Neutrophil (primary cell): ENCODE measurements around the gene ERC2.

ENCODE experiments used
- H3K27ac ChIP-seq: fragments of 200-600 bp; sonication (generic); 2 replicates; pipeline ENCODE4 v1.5.1; 2016; ENCODE audit warnings: mild to moderate bottlenecking, moderate library complexity
- H3K27me3 ChIP-seq: fragments of 200-600 bp; sonication (generic); 2 replicates; pipeline ENCODE4 v1.6.0; 2016; ENCODE audit warnings: mild to moderate bottlenecking
- H3K36me3 ChIP-seq: fragments of 200-600 bp; sonication (generic); 2 replicates; pipeline ENCODE4 v1.5.1; 2017
- H3K4me1 ChIP-seq, 2 experiments: fragments of 200-600 bp in 1 of 2; sonication (generic) in 1 of 2; 1 replicate in 1 of 2; 2 replicates in 1 of 2; pipeline versions ENCODE4 v1.5.1 to v1.6.1; 2013 to 2016; ENCODE audit warnings: low read depth in 1 of 2, low read length in 1 of 2, mild to moderate bottlenecking in 1 of 2, moderate library complexity in 1 of 2; ENCODE audit not compliant: control insufficient read depth in 1 of 2, insufficient read depth in 1 of 2
- H3K4me3 ChIP-seq, 2 experiments: fragments of 200-600 bp in 1 of 2; sonication (generic) in 1 of 2; 1 replicate in 1 of 2; 2 replicates in 1 of 2; pipeline ENCODE4 v1.5.1; 2013 to 2016; ENCODE audit warnings: low read depth in 1 of 2, low read length in 1 of 2, mild to moderate bottlenecking in 1 of 2, moderate library complexity in 1 of 2
- H3K9me3 ChIP-seq: fragments of 200-600 bp; sonication (generic); 2 replicates; pipeline ENCODE4 v1.5.1; 2016
- TF ChIP-seq, protein P1 (sequence below): fragments of 200-600 bp; sonication (generic); IDR thresholded peaks from 2 replicates; pipeline ENCODE4 v1.5.1; 2016; ENCODE audit warnings: antibody characterized with exemption

Gene ERC2

DNA sequence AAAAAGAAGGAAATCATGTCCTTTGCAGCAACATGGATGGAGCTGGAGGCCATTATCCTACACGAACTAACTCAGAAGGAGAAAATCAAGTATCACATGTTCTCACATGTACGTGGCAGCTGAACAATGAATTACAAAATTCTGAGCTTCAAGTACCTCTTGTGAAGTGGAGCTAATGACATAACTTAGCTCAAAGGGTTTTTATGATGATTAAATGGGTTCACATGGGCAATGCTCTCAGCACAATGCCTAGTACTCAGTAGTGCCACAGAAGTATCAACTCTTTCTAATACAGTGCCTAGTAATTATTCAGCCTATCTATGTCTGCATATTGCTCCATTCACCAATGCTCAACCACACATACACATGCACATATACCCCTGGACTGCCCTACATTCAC, 573.7 kb downstream of the ERC2 start:
- H3K36me3 ChIP-seq, result no peaks in the 10 kb centered on the region
- no peaks in the 10 kb centered on the region for H3K4me1 ChIP-seq
- TF ChIP-seq, protein P1, sequence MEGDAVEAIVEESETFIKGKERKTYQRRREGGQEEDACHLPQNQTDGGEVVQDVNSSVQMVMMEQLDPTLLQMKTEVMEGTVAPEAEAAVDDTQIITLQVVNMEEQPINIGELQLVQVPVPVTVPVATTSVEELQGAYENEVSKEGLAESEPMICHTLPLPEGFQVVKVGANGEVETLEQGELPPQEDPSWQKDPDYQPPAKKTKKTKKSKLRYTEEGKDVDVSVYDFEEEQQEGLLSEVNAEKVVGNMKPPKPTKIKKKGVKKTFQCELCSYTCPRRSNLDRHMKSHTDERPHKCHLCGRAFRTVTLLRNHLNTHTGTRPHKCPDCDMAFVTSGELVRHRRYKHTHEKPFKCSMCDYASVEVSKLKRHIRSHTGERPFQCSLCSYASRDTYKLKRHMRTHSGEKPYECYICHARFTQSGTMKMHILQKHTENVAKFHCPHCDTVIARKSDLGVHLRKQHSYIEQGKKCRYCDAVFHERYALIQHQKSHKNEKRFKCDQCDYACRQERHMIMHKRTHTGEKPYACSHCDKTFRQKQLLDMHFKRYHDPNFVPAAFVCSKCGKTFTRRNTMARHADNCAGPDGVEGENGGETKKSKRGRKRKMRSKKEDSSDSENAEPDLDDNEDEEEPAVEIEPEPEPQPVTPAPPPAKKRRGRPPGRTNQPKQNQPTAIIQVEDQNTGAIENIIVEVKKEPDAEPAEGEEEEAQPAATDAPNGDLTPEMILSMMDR, result no peak

DNA sequence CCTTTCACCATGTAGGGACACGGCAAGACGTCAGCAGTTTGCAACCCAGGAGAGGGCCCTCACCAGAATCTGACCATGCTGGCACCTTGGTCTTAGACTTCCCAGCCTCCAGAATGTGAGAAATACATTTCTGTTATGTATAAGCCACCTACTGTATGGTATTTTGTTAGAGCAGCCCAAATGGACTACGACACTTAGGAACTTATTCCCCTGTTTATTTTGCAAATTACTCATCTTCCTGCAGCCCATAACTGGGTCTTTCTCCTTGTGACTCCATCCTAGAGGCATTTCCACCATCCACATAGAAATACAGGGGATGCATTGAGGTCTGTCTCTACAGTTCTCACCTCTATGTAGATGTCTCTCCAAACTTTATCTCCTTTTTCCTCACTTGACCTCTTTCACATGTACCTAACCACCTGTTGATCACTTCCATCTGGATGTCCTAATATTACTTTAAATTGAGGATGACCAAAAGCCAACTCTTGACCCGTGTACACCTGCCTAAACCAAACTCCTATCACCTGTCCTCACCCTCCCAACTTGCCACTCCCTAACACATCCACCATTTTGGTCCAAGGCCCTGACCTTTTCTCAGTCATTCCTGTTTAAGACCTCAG, 575.1 kb downstream of the ERC2 start:
- Histone ChIP-seq H3K27ac (no peak overlapping the region), H3K27me3 (peaks cover 9% of the 10 kb centered on the region), H3K4me3 (no peak overlapping the region), H3K9me3 (no peaks in the 10 kb centered on the region), H3K4me1 (no peaks in the 10 kb centered on the region), H3K36me3 (no peaks in the 10 kb centered on the region)
- TF ChIP-seq, protein P1, result no peak

More for the DNA sequence above, 573.7 kb downstream of the ERC2 start:
- peaks cover 9% of the 10 kb centered on the region for H3K27me3 ChIP-seq
- no peak overlapping the region for H3K27ac ChIP-seq
- no peaks in the 10 kb centered on the region for H3K9me3 ChIP-seq
- no peak overlapping the region for H3K4me3 ChIP-seq

DNA sequence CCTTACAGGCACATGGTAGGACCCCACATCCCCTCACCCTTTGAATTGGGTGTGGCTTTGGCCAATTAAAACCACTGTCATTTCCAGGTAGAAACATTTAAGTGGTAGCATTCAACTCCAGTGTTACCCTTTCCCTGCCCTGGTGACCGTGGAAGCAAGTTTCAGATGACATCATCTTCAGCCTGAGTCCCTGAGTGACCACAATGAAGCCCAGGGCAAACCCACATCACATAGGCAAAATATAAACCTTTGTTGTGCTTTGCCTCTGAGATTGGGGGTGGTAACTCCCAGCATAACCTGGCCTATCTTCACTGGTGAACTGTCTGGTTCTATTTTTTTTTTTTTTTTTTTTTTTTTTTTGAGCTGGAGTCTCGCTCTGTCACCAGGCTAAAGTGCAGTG, 577.2 kb downstream of the ERC2 start:
- Histone ChIP-seq H3K4me3 (no peak overlapping the region), H3K27ac (no peak overlapping the region), H3K27me3 (no peaks in the 10 kb centered on the region), H3K36me3 (no peaks in the 10 kb centered on the region), H3K4me1 (no peaks in the 10 kb centered on the region), H3K9me3 (no peaks in the 10 kb centered on the region)
- TF ChIP-seq, protein P1, result no peak

DNA sequence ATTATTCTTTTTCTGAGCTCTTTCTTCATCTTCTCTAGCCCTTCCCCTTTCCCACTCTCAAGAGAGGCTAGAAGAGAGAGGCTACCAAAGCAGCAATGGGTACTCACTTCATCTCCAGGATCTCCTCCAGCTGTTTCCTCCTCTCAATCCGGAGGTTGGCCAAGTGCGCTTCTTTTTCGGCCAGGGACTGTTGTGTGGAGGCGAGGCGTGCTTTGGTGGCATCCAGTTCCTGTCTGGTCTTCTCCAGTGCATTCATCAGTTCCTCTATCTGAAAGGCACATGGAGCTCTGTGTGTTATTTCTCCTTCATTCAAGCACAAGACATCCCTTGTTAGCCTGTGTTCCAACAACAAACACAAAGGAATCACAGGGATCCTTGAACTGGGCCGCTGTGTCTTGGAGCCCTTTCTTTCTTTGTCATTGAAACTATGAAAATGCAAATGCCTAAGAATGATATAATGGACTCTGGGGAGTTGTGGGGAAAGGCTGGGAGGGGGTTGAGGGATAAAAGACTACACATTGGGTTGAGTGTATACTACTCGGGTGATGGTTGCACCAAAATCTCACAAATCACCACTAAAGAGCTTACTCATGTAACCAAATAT, 579.9 kb downstream of the ERC2 start:
- TF ChIP-seq, protein P1, result no peak
- Histone ChIP-seq H3K4me3 (no peak overlapping the region), H3K27me3 (no peaks in the 10 kb centered on the region), H3K4me1 (peaks cover 8 to 22% of the 10 kb centered on the region in 2 experiments), H3K9me3 (no peaks in the 10 kb centered on the region), H3K27ac (no peak overlapping the region), H3K36me3 (no peaks in the 10 kb centered on the region)

DNA sequence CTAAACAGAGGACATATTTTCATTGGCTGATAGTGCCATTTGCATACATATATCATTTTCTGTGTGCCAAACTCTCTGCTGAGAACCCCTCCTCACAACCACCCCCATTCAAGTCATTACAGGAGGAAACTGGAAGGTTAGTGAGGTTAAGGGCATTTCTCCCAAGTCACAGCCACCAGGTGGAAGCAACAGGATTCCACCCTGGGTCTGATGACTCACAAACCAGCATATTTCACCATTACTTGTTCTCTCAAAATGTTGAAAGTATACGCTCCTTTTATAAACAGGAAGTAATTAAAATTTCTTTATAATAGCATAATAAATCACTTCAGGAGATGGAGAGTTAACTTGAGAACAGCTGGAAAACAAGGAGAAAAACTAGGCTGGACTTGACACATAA, 582.5 kb downstream of the ERC2 start:
- no peak overlapping the region for H3K27ac ChIP-seq
- no peak overlapping the region for H3K4me3 ChIP-seq
- no peaks in the 10 kb centered on the region for H3K9me3 ChIP-seq
- H3K27me3 ChIP-seq, result peaks cover 5% of the 10 kb centered on the region
- H3K36me3 ChIP-seq, result no peaks in the 10 kb centered on the region
- TF ChIP-seq, protein P1, result no peak
- peaks cover 8 to 22% of the 10 kb centered on the region in 2 experiments for H3K4me1 ChIP-seq
